Thymus (tissue), 11 donors: ENCODE data around the gene CAPN11. TPM values are rescaled to one million over a fixed set of nuclear protein-coding genes. Genes with fewer than 3 reads are reported as not detected.
"Not testable (repeated sequence)": the region's sequence is repeated elsewhere in the genome, so short reads cannot be mapped to it uniquely, and the experiment has no call there.

Experiments used
- DNase-seq, 9 donors: peaks; one replicate each; pipeline ENCODE4 v3.0.0-alpha.2; 2013; ENCODE audit warnings: low spot score in 9 of 9, low read depth in 6 of 9, missing footprints in 1 of 9
- H3K27ac ChIP-seq, 2 donors: one replicate each; pipeline ENCODE4 v1.5.1; 2013; ENCODE audit warnings: control low read depth in 1 of 2, low read depth in 1 of 2, low read length in 1 of 2, mild to moderate bottlenecking in 1 of 2, moderate library complexity in 1 of 2
- H3K27me3 ChIP-seq, 2 donors: one replicate each; pipeline ENCODE4 v1.5.1; 2013; ENCODE audit warnings: low read length in 1 of 2; ENCODE audit not compliant: control insufficient read depth in 2 of 2, insufficient read depth in 1 of 2
- H3K36me3 ChIP-seq, 2 donors: one replicate each; pipeline ENCODE4 v1.5.1; 2013; ENCODE audit warnings: low read length in 1 of 2, mild to moderate bottlenecking in 1 of 2, moderate library complexity in 1 of 2; ENCODE audit not compliant: control insufficient read depth in 2 of 2, insufficient read depth in 2 of 2
- H3K4me1 ChIP-seq, 2 donors: one replicate each; pipeline ENCODE4 v1.5.1; 2013; ENCODE audit warnings: low read length in 2 of 2; ENCODE audit not compliant: control insufficient read depth in 2 of 2, insufficient read depth in 2 of 2
- H3K4me3 ChIP-seq, 2 donors: one replicate each; pipeline ENCODE4 v1.5.1; 2013; ENCODE audit warnings: low read length in 2 of 2, control low read depth in 1 of 2, mild to moderate bottlenecking in 1 of 2
- H3K9me3 ChIP-seq, 2 donors: one replicate each; pipeline ENCODE4 v1.5.1; 2013; ENCODE audit warnings: low read length in 1 of 2, mild to moderate bottlenecking in 1 of 2; ENCODE audit not compliant: control insufficient read depth in 2 of 2, insufficient read depth in 1 of 2
- WGBS: extraction: QIAGEN DNeasy Blood & Tissue Kit; methylation state at CpG from one replicate; pipeline ENCODE4 v1.1.7; 2013; 5-methylcytosine and 5-hydroxymethylcytosine counted together
- polyA plus RNA-seq: library from polyadenylated mRNA; stranded (reverse); fragments of 200-250 nt; gene quantifications from one replicate; pipeline ENCODE4 v1.2.3, GENCODE V29; 2013
- total RNA-seq: library from RNA; stranded (reverse); fragments of 120-200 nt; gene quantifications from one replicate; pipeline ENCODE4 v1.2.4, GENCODE V29; 2013
- donor health status: healthy.

CAPN11 gene
- total and polyA plus RNA-seq, 2 donors, result 1.0 to 3.5 TPM

DNA sequence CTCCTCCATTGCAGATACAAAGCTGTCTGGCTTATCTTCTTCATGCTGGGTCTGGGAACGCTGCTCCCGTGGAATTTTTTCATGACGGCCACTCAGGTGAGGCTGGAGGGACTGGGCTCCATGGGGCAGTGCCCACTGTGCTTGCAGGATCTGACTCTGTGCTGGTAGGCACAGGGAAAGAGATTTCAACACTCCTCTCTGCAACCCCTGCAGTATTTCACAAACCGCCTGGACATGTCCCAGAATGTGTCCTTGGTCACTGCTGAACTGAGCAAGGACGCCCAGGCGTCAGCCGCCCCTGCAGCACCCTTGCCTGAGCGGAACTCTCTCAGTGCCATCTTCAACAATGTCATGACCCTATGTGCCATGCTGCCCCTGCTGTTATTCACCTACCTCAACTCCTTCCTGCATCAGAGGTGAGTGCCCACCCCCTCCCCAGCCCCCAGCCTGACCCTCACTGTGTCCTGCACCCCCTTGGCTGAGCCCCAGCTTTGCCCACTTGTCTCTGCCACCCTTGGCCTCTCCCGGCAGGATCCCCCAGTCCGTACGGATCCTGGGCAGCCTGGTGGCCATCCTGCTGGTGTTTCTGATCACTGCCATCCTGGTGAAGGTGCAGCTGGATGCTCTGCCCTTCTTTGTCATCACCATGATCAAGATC lies 70.9 kb downstream of the CAPN11 start:
- 97% methylated on average over 11 of the region's 11 CpGs for WGBS
- Histone ChIP-seq H3K9me3 (peaks cover 0 to under 1% of the 10 kb centered on the region in 2 donors), H3K36me3 (peaks cover 59 to 83% of the 10 kb centered on the region in 2 donors), H3K27me3 (no peaks in the 10 kb centered on the region), H3K27ac (no peak overlapping the region), H3K4me1 (peaks cover 28 to 71% of the 10 kb centered on the region in 2 donors), H3K4me3 (no peak overlapping the region)
- no peak for DNase-seq

DNA sequence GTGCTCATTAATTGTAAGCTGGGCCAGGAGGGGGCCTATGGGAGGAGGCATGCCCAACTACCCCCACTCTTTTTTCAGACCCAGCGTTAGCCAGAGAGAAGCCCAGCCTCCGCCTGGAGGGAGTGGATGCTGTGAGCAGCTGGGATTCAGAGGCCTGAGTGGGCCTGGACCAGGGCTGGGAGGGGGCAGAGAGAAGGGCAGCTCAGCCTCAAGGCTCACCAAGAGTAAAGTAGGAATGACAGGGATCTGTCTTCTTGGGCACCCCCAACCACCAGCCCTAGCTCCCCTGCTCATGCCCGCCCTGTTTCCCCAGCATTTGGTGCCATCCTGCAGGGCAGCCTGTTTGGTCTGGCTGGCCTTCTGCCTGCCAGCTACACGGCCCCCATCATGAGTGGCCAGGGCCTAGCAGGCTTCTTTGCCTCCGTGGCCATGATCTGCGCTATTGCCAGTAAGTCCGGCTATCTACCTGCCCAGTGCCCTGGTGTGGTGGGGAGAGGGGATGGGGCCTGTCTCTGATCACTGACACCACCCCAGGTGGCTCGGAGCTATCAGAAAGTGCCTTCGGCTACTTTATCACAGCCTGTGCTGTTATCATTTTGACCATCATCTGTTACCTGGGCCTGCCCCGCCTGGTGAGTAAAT lies 71.5 kb downstream of the CAPN11 start:
- WGBS, result 98% methylated on average over 10 of the region's 10 CpGs
- Histone ChIP-seq H3K36me3 (peaks cover 61 to 90% of the 10 kb centered on the region in 2 donors), H3K27ac (no peak overlapping the region), H3K4me3 (no peak overlapping the region), H3K9me3 (peaks cover 0 to 3% of the 10 kb centered on the region in 2 donors), H3K4me1 (peaks cover 28 to 71% of the 10 kb centered on the region in 2 donors), H3K27me3 (no peaks in the 10 kb centered on the region)
- DNase-seq, result no peak

DNA sequence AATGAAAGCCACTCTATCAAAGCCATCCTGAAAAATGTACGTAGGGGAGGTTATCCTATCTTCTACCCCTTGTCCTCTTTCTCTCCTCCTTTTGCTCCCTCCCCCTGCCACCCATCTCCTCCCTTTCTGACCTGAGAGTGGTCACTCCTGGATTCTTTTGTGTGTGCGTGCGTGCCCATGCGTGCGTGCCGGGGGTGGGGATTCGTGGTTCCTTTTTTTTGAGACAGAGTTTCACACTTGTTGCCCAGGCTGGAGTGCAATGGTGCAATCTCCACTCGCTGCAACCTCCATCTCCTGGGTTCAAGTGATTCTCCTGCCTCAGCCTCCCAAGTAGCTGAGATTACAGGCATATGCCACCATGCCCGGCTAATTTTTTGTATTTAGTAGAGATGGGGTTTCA lies 72.8 kb downstream of the CAPN11 start:
- DNase-seq, H3K4me3 ChIP-seq, H3K9me3 ChIP-seq, H3K27ac ChIP-seq, H3K27me3 ChIP-seq: not testable (repeated sequence)
- H3K4me1 ChIP-seq, result peaks cover 23 to 60% of the 10 kb centered on the region in 2 donors
- peaks cover 69 to 99% of the 10 kb centered on the region in 2 donors for H3K36me3 ChIP-seq
- WGBS, result 95% methylated on average over 9 of the region's 9 CpGs

GRCh38 chr6:44232676-44233566 lies 74.3 kb downstream of the CAPN11 start:
- no peak for DNase-seq
- H3K27ac ChIP-seq, result peak overlapping the region in 1 of 2 donors; percentile 80

DNA sequence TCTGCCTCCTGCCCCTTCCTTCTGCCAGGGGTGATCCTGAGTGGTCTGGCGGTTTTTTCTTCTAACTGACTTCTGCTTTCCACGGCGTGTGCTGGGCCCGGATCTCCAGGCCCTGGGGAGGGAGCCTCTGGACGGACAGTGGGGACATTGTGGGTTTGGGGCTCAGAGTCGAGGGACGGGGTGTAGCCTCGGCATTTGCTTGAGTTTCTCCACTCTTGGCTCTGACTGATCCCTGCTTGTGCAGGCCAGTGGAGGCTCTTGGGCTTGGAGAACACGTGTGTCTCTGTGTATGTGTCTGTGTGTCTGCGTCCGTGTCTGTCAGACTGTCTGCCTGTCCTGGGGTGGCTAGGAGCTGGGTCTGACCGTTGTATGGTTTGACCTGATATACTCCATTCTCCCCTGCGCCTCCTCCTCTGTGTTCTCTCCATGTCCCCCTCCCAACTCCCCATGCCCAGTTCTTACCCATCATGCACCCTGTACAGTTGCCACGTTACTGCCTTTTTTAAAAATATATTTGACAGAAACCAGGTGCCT lies 75.0 kb downstream of the CAPN11 start:
- H3K27me3 ChIP-seq, result no peaks in the 10 kb centered on the region
- peaks cover 8 to 51% of the 10 kb centered on the region in 2 donors for H3K4me1 ChIP-seq

More at GRCh38 chr6:44232676-44233566, 74.3 kb downstream of the CAPN11 start:
- H3K9me3 ChIP-seq, result peaks cover 0 to 3% of the 10 kb centered on the region in 2 donors
- peaks cover 69 to 85% of the 10 kb centered on the region in 2 donors for H3K36me3 ChIP-seq
- 85% methylated on average over 16 of the region's 16 CpGs for WGBS
- no peaks in the 10 kb centered on the region for H3K27me3 ChIP-seq
- H3K4me1 ChIP-seq, result peaks cover 8 to 54% of the 10 kb centered on the region in 2 donors
- no peak overlapping the region for H3K4me3 ChIP-seq

More for the DNA sequence above, 75.0 kb downstream of the CAPN11 start:
- peak overlapping the region; percentile 36 to 80 for H3K27ac ChIP-seq
- no peak overlapping the region for H3K4me3 ChIP-seq
- peaks cover 0 to 3% of the 10 kb centered on the region in 2 donors for H3K9me3 ChIP-seq
- no peak for DNase-seq
- 85% methylated on average over 14 of the region's 14 CpGs for WGBS
- peaks cover 62 to 77% of the 10 kb centered on the region in 2 donors for H3K36me3 ChIP-seq

Other genes with a start within 250 kb of the CAPN11 start
- 81.5 TPM for gene MRPL14, start 31.4 kb upstream of the CAPN11 start, total RNA-seq
- gene MRPL14, start 31.4 kb upstream of the CAPN11 start, polyA plus RNA-seq, result 48.4 TPM
- gene TMEM63B, start 31.3 kb upstream of the CAPN11 start, total RNA-seq, result 7.5 TPM
- gene TMEM63B, start 31.3 kb upstream of the CAPN11 start, polyA plus RNA-seq, result 11.7 TPM
- gene MYMX, start 58.1 kb downstream of the CAPN11 start, total RNA-seq, result 1.7 TPM
- gene MYMX, start 58.1 kb downstream of the CAPN11 start, polyA plus RNA-seq, result 0.80 TPM
- 69.0 TPM for gene SLC29A1, start 64.8 kb downstream of the CAPN11 start, total RNA-seq
- gene SLC29A1, start 64.8 kb downstream of the CAPN11 start, polyA plus RNA-seq, result 17.9 TPM
- gene HSP90AB1, start 88.3 kb downstream of the CAPN11 start, total RNA-seq, result 772 TPM
- 252 TPM for gene HSP90AB1, start 88.3 kb downstream of the CAPN11 start, polyA plus RNA-seq
- gene SLC35B2, start 98.7 kb downstream of the CAPN11 start, total RNA-seq, result 19.1 TPM
- gene SLC35B2, start 98.7 kb downstream of the CAPN11 start, polyA plus RNA-seq, result 18.8 TPM
- gene NFKBIE, start 106.7 kb downstream of the CAPN11 start, total RNA-seq, result 21.6 TPM
- gene NFKBIE, start 106.7 kb downstream of the CAPN11 start, polyA plus RNA-seq, result 16.4 TPM
- gene TMEM151B, start 111.6 kb downstream of the CAPN11 start, total RNA-seq, result 0.09 TPM
- 0.50 TPM for gene TMEM151B, start 111.6 kb downstream of the CAPN11 start, polyA plus RNA-seq
- 9.8 TPM for gene AARS2, start 154.5 kb downstream of the CAPN11 start, total RNA-seq
- 5.6 TPM for gene AARS2, start 154.5 kb downstream of the CAPN11 start, polyA plus RNA-seq
- gene SPATS1, start 183.8 kb downstream of the CAPN11 start, total RNA-seq, result 0.33 TPM
- 0.09 TPM for gene SPATS1, start 183.8 kb downstream of the CAPN11 start, polyA plus RNA-seq
- 30.9 TPM for gene CDC5L, start 228.9 kb downstream of the CAPN11 start, total RNA-seq
- gene CDC5L, start 228.9 kb downstream of the CAPN11 start, polyA plus RNA-seq, result 12.7 TPM